Measurements from ENCODE around the gene NINJ1.

NINJ1 gene

DNA sequence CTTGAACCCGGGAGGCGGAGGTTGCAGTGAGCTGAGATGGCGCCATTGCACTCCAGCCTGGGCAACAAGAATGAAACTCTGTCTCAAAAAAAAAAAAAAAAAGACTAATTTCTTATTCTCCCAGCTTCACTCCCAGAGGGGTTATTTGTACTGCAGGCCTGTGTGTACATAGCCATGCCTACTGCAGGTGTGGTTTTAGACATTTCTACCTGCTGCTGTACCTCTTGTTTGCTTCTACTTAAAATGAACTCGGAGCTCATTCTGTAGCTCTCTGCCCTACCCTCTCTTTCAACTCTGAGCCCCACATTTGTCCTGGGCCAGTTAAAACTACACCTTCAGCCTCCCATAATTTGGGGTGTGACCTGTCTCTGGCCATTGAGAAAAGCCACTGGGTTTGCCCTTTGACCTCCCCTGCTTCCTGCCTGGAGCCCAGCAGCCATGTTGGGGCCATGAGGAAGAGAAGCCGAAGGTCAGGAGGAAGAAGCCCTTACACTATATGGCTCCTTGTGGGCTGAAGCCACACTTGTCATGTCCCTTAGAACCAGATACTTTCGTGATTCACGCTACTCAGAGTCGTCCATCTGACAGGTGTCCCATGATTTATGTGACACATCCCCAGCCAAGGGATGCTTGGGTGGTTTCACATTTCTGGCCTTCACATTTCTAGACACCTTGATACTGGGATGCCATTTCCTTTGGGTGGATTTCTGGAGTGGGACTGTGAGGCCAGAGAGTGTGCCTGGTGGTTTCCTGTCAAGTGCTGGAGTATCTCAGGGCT is 47.4 kb downstream of the NINJ1 start:
- no peak for DNase-seq

DNA sequence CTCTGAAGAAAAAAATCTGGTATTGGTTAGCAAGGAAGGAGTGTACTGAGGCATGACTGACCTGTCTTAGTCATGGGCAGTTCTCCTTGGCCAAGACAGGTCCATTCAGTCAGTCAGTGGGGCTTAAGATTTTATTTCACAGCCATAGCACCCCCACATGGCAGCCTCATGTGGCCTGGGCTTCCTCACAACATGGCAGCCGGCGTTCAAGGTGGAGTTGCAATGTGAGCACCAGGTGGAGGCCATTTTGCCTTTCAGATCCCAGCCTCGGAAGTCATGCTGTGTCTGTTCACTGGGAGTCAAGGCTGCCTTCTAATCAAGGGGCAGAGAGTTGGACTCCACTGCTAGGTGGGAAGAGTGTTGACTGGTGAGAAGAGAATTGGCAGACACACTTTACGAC is 48.4 kb downstream of the NINJ1 start:
- DNase-seq: no peak

DNA sequence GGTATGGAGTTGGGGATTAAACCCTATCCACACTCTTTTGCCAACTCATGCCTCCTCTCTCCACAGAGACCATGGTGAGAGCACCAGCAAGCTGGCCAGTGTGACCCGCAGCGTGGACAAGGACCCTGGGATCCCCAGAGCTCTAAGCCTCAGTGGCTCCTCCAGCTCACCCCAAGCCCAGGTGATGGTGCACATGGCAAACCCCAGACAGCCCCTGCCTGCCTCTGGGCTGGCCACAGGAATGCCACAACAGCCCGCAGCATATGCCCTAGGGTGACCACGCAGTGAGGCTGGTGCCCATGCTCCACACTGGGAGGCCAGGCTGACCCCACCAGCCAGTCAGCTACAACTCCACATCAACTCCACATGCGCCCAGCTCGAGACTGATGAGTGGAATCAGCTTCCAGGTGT is 49.6 kb downstream of the NINJ1 start:
- DNase-seq: no peak

DNA sequence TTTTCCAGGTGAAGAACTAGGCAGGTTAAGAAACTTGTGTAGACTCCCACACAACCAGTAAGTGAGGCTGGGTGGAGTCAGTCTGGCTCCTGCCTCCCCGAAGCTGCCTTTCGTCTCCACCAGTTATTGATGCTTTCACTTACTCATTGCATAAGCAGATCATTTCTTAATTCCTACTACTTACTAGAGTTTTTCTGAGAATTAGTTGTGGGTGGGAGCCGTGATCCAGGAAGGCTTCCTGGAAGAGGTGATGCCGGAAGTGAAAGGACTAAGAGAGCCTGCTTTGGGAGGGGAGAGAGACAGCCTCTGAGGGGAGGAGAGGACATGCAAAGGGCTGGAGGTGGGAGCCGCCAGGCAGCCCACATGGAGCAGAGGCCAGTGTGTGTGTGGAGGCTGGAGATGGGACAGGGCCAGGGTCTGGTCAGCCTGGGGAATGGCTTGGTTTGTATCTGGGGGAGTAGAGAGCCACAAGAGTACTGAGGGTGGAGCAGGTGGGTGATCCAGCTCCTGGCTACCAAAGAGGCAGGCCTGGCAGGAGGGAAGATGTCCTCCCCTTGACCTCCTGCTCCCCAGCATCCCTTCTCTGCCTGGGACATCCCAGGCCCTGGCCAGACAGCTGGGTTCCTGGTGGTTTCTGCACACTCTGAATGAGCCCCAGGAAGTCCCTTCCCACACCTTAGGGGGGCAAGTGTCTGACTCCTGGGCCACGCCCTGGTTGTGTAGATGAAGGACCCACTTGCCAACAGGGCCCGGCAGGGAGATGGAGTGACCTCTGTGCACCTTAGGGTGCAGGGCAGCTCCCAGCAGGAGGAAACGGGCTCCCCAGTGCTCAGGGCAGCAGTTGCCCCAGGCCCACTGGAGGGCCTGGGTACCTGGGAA is 50.2 kb downstream of the NINJ1 start:
- no peak for DNase-seq

DNA sequence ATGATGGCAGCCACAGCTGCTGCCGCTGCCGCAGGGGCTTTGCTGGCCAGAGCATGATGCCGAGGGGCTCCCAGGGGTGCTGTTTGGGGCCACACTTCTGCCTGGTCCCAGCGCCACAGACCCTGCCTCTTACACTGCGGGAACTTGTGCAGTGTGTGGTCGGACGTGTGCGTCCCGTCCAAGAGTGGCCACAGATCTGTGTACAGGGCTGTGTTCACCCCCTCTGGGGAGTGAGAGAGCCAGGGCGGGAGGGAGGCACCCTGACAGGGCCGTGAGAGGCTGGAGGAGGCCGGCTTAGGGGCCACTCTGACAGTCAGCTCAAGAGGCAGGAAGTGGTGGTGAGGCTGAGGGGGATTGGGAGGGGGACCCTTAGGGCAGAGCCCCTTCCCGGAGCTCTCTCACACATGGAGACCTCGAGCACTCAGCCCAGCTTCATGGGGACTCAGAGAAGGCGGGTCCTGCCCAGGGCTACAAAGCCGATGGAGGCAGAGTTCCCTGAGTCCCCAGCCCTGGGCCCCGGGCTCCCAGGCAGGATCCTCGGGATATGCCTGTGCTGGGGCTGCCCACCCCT is 51.1 kb downstream of the NINJ1 start:
- DNase-seq: no peak

DNA sequence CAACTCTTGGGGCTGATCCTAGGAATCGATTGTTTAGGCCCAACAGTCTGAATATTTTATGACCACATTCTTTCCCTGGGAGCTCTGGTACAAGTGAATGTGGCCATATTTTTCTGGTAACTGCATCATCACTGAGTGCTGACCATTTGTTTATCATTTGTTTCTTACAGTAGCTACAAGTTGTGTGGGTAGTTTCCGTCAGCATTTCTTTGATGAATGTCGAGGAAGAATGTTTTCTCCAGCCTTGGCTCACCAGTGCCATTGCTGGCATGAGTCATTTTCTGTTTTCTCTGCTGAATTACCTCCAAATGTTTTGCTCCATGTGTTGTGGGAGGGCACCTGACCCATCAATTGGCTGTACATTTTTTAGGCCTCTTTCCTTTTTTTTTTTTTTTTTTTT is 52.1 kb downstream of the NINJ1 start:
- no peak for DNase-seq

DNA sequence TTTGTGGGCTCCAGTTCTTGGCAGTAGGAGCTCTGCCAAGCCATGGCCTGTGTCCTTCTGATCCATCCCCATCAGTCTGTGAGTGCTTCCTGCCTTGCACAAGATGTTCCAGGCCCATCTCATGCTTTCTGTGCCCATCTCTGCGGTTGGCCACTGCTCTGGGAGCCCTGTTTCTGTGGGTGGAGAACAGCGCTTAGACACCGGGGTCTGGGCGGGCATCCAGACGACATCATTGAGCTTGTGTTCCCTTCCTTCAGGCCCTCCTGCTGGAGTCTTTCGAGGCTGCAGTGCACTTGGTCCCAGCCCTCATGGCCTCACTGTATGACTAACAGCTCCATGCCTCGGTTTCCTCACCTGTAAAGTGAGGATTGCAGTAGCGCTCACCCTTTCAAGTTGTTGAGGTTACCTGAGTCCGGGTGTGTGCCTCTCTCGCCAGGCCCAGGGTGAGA is 52.9 kb downstream of the NINJ1 start:
- DNase-seq: no peak

DNA sequence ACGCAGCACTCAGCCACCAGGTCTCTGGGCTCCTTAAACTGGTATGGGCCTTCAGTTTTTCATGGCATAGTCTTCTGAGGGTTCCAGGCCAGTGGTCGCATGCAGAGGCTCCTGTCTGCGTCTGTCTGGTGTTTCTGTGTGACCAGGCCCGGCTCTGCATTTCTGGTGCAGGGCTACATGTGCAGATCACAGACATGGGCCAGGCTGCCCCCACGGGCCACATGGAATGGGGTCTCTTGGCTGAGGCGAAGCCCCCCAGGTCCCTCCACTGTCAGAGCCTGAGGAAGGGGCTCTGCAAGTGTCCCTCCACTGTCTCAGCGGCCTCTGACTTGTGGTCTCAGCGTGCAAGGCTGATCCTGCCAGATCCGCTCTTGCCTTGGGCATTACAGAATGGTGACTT is 53.6 kb downstream of the NINJ1 start:
- no peak for DNase-seq

DNA sequence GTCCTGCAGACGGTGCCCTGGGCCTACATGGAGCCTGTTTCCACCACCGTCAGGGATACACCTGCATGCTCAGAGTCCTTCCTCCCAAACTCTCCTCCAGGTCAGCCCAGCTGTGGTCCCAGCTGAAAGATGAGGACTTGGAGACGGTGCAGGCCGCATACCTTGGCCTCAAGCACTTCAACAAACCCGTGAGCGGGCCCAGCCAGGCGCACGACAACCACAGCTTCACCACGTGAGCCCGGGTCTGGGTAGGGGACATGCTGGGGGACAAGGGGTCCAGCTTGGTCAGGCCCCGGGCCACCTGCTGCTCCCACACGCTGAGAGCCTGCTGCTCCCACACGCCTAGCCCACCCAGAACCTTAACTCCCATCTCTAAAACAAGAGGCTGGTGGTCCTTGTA is 54.7 kb downstream of the NINJ1 start:
- no peak for DNase-seq

DNA sequence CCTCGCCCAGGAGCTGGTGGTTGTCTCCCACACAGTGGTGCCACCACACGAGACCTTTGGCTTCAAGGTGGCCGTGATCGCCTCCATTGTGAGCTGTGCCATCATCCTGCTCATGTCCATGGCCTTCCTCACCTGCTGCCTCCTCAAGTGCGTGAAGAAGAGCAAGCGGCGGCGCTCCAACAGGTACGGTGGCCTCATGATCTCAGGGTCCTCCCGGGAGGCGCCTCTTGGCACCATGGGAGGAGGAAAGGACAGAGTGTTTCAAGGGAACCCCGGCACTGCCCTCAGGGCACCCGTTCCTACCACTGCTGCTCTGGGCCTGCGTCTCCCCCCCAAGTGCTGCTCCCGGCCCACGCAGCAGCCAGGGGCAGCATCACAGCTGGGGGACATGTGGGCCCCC is 56.2 kb downstream of the NINJ1 start:
- no peak for DNase-seq

DNA sequence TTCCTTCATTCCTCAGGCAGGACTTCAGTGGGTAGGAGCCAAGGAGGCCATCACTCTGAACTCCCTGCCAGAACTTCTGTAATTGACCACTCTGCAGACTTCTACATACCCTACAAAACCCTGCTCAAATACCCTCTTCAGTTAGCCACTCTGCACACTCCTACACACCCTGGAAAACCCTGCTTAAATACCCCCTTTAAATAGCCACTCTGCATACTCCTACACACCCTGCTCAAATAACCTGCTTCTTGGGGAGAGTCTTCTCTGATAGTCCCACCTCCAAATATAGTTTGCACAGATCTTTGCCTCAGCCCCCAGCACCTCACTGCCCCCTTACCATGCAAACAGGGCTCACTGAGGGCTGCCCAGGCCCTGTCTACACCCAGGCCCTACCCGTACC is 56.7 kb downstream of the NINJ1 start:
- DNase-seq: no peak

DNA sequence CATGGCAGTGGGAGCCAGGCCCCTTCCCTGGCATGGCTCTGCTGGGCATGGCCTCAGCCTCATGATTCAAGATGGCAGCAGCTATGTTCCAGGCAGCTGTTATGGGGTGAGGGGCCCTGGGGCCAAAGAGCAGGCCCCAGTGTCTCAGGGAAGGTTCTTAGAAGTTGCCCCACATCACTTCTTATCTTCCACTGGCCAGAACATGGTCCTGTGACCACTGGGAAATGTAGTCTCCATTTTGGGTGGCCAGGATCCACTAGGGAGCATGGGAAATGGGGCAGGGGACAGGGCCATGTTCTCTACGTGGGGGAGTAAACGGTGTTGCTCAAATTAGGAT is 57.3 kb downstream of the NINJ1 start:
- DNase-seq: no peak

DNA sequence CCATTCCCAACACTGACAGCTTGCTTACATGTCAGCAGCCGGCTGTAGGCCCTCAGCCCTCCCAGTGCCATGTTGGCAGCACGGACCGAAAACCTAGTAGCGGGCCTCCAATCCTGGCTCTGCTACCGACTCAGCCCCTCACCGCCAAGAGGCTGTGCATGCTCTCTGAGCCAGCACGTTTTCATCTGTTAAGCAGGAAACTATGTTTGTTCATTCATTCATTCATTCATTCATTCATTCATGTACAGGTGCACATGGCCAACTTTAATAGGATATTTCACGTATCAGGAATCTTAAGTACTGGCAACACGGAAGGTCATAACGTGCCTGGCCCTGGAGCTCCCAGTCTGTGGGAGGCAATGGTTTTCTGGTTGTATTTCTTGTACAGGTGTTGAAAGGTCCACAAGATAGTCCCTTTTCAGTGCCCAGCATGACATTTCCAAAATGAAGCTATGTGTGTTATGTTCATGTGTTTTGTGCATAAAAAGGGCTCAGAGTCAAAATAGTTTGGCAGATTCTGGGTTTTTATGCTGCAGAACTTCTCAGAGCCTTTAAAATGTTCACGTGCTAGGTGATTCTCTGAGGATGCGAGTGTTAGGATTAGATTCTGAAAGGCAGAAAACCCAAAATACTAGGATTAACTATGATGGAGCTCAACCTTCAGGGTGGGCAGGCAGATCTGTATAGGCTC is 57.8 kb downstream of the NINJ1 start:
- DNase-seq: no peak

DNA sequence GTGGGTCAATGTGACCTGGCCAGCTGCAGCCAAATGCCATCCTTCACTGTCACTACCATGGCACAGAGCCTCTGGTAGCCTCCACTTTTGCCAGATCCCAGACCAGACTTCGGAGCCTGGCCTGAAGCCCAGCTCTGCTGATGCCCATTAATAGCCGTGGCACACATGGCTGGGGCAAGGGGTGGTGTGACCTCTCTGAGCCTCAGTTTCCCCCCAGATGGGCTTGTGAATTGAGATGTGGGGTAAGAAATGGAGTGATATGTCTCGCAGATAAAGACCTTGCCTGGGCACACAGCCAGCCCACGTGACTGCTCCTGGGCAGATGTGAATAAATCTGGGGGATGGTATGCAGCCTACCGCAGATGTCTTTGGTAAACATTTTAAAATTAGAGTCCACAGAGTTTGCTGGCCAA is 61.7 kb downstream of the NINJ1 start:
- DNase-seq: no peak

Measured in NCI-H510A (cell line).